HepG2 (cell line): ENCODE data around the gene ABHD11. TPM values are rescaled to one million over a fixed set of nuclear protein-coding genes. Genes with fewer than 3 reads are reported as not detected.

ENCODE experiments used
- CREB1 ChIP-seq, 2 experiments: fragments of 450-650 bp in 1 of 2; IDR thresholded peaks; 2 replicates each; pipeline ENCODE4 v1.6.1; 2016 to 2017; ENCODE audit warnings: control low read depth in 1 of 2, mild to moderate bottlenecking in 1 of 2, missing compliant biosample characterization in 1 of 2, missing genetic modification characterization in 1 of 2
- DMAP1 ChIP-seq: IDR thresholded peaks from 2 replicates; pipeline ENCODE4 v1.6.1; 2016
- IRF9 ChIP-seq: sonication (generic); formaldehyde crosslinking; IDR thresholded peaks from 2 replicates; pipeline ENCODE4 v1.8.0; 2022; ENCODE audit warnings: missing genetic modification reagents, mild to moderate bottlenecking, borderline replicate concordance
- KAT2B ChIP-seq: fragments of 150-350 bp; IDR thresholded peaks from 2 replicates; pipeline ENCODE4 v1.6.1; 2014; ENCODE audit warnings: low read depth, low read length, borderline replicate concordance
- MIXL1 ChIP-seq: IDR thresholded peaks from 2 replicates; pipeline ENCODE4 v1.6.1; 2016
- MTA1 ChIP-seq: sonication (generic); formaldehyde crosslinking; IDR thresholded peaks from 2 replicates; pipeline ENCODE4 v1.4.0; 2020; ENCODE audit warnings: missing genetic modification reagents, mild to moderate bottlenecking, borderline replicate concordance
- NR2F2 ChIP-seq: IDR thresholded peaks from 2 replicates; pipeline ENCODE4 v1.6.1; 2012; ENCODE audit warnings: low read depth, inconsistent platforms, borderline replicate concordance
- XRCC5 ChIP-seq: fragments of 200-400 bp; formaldehyde crosslinking; optimal IDR thresholded peaks from 2 replicates; pipeline ENCODE3; 2017; ENCODE audit warnings: mild to moderate bottlenecking, low read length
- ZBTB39 ChIP-seq: sonication (generic); formaldehyde crosslinking; IDR thresholded peaks from 2 replicates; pipeline ENCODE4 v1.5.0; 2020; ENCODE audit warnings: missing genetic modification reagents
- ZNF121 ChIP-seq: sonication (generic); formaldehyde crosslinking; IDR thresholded peaks from 2 replicates; pipeline ENCODE4 v1.5.0; 2020; ENCODE audit warnings: mild to moderate bottlenecking, missing genetic modification reagents
- ZNF20 ChIP-seq: sonication (generic); formaldehyde crosslinking; IDR thresholded peaks from 2 replicates; pipeline ENCODE4 v1.4.0; 2020; ENCODE audit warnings: mild to moderate bottlenecking, moderate library complexity, missing genetic modification reagents
- ZNF646 ChIP-seq: sonication (generic); formaldehyde crosslinking; IDR thresholded peaks from 2 replicates; pipeline ENCODE4 v1.9.0; 2021; ENCODE audit warnings: mild to moderate bottlenecking, missing genetic modification reagents
- ZNF687 ChIP-seq: sonication (generic); formaldehyde crosslinking; IDR thresholded peaks from 2 replicates; pipeline ENCODE4 v1.5.1; 2020; ENCODE audit warnings: mild to moderate bottlenecking, missing genetic modification reagents, moderate library complexity
- ZNF7 ChIP-seq: IDR thresholded peaks from 2 replicates; pipeline ENCODE4 v1.6.1; 2016; ENCODE audit warnings: missing biosample characterization, missing genetic modification reagents
- ZNF776 ChIP-seq: sonication (generic); formaldehyde crosslinking; IDR thresholded peaks from 2 replicates; pipeline ENCODE4 v1.4.0; 2020; ENCODE audit warnings: mild to moderate bottlenecking, missing genetic modification reagents
- polyA plus RNA-seq, 8 experiments: library from polyadenylated mRNA; depleted of rRNA in 3 of 8; stranded (reverse) in 7 of 8; unstranded in 1 of 8; fragments of >200 nt; fragmentation: Illumina TruSeq in 4 of 8; extraction: Trizol in 4 of 8; gene quantifications; 2 replicates each; pipeline versions ENCODE4 v1.2.1 to v1.2.3, GENCODE V29; 2011 to 2016; ENCODE audit warnings: low read depth in 4 of 8, missing spikeins in 1 of 8, mixed read lengths in 1 of 8; ENCODE audit not compliant: insufficient read depth in 1 of 8
- total RNA-seq, 5 experiments: library from RNA; depleted of rRNA; stranded (reverse); fragments of >200 nt; fragmentation: Illumina TruSeq; extraction: Trizol; gene quantifications; 2 replicates each; pipeline ENCODE4 v1.2.3, GENCODE V29; 2016; ENCODE audit warnings: low read depth in 1 of 5

Gene ABHD11
- total and polyA plus RNA-seq, 2 of the 13 experiments (the other 11 are each of a cell fraction or from before 2014, with no cell fraction given): 7.0 to 8.1 TPM

GRCh38 chr7:73701357-73701995 is 37.1 kb downstream of the ABHD11 start (continued):
- no peak for TF ChIP-seq IRF9
- peak; percentile 40 for TF ChIP-seq ZNF687 (CRISPR knock-in tag)
- TF ChIP-seq ZNF646 (CRISPR knock-in tag): no peak
- TF ChIP-seq ZBTB39: no peak
- no peak for TF ChIP-seq MTA1 (CRISPR knock-in tag)
- no peak for TF ChIP-seq ZNF20 (CRISPR knock-in tag)
- no peak for TF ChIP-seq ZNF7 (CRISPR knock-in tag)
- TF ChIP-seq XRCC5: peak; percentile 33
- no peak for TF ChIP-seq DMAP1
- peak; percentile 91 for TF ChIP-seq ZNF121 (CRISPR knock-in tag)
- TF ChIP-seq CREB1 (IDR thresholded peaks at IDR 0.05): peak; percentile 33; the same call in 1 of the 2 replicates
- TF ChIP-seq CREB1 (CRISPR knock-in tag; IDR thresholded peaks at IDR 0.05): no peak
- TF ChIP-seq KAT2B: no peak
- no peak for TF ChIP-seq ZNF776 (CRISPR knock-in tag)
- TF ChIP-seq MIXL1 (CRISPR knock-in tag): no peak
- TF ChIP-seq NR2F2: no peak
